ENCODE results near the gene OBP2A. TPM values are rescaled to one million over a fixed set of nuclear protein-coding genes. Genes with fewer than 3 reads are reported as not detected.

Gene OBP2A
- total RNA-seq, 1 donor from 2014 or later = not detected

DNA sequence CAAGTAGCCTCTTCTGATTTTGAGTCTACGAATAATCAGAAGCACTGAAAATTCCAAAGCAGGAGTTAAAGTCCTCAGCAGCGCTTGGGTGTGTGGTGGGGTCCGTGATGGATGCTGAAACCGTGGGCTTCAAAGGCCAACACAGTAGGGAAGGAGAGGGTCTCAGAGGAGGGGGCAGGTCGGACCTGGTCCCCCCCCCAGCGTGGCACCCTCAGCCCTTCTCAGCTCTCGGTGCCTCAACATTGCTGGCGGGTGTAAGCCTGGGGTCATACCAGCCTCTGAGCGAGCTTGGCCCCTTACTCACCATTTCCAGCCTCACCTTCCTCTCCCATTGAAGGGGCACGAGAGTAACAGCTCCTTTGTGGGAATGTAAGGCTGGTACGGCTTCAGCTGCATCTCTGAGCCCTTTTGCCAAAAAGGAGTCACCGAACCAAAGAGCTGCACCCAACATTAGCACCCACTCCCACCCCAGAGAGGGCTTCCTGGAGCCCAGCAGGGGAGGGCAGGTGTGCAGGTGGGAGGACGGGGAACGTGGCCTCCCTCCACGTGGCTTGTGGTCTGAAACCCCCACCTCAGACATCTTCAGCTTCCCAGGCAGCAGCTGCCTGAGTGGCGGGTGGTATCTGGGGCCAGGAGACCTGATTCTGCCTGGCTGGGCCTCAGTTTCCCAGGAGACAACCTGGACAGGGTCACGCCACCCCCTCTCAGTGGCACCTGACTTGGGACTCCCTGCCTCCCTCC lies 31.4 kb upstream of the OBP2A start:
- Mint-ChIP-seq H3K36me3 (ENCODE audit: low read depth, unreplicated experiment) (no peaks in the 10 kb centered on the region), H3K9me3 (ENCODE audit: unreplicated experiment) (no peaks in the 10 kb centered on the region), H3K4me1 (ENCODE audit: unreplicated experiment) (peaks cover 21% of the 10 kb centered on the region), H3K4me3 (ENCODE audit: unreplicated experiment) (no peak overlapping the region), H3K27ac (ENCODE audit: unreplicated experiment) (no peak overlapping the region), H3K27me3 (ENCODE audit: unreplicated experiment) (peaks cover 4% of the 10 kb centered on the region)
- DNase-seq (ENCODE audit: low spot score) = no peak
- TF ChIP-seq, protein P1, sequence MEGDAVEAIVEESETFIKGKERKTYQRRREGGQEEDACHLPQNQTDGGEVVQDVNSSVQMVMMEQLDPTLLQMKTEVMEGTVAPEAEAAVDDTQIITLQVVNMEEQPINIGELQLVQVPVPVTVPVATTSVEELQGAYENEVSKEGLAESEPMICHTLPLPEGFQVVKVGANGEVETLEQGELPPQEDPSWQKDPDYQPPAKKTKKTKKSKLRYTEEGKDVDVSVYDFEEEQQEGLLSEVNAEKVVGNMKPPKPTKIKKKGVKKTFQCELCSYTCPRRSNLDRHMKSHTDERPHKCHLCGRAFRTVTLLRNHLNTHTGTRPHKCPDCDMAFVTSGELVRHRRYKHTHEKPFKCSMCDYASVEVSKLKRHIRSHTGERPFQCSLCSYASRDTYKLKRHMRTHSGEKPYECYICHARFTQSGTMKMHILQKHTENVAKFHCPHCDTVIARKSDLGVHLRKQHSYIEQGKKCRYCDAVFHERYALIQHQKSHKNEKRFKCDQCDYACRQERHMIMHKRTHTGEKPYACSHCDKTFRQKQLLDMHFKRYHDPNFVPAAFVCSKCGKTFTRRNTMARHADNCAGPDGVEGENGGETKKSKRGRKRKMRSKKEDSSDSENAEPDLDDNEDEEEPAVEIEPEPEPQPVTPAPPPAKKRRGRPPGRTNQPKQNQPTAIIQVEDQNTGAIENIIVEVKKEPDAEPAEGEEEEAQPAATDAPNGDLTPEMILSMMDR (IDR thresholded peaks at IDR 0.05; ENCODE audit: unreplicated experiment) = no peak

DNA sequence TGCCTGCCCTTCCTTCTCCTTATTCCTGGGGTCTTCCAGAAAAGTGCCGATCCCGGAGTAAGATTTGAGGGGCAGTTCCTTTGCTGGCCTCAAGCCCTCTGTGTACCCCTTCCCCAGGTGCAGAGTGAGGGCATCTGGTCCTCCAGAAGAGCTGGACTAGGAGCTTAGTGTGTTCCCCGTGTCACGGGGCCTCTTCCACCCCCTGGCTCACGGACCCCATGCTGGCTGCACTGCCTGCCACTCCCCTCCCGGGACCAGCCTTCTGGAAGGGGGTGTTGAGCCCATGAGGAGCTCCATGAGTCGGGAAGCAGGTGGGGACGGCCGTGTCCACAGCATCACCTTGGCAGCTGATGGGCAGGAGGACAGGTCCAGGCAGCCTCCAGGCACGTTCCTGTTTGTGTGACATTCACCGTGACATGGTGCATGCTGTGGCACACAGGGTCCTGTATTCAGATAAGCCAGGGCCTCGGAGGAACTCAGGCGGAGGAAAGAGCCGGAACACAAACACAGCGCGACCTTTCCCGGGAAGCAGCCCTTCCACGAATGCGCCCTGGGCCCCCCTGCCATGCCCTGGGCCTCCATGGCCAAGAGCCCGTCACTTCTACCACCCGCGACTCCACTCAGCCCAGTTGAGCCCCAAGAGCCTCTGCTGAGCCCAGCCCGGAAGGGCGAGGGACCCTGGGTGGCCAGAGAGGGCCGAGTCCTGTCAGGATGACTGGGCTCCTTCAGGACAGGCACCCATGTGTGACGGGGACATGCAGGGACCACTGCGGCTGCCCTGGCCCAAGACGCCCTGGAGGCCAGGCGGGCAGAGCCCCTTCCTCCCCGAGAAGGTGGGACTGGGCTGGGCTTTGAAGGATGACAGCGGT lies 30.6 kb upstream of the OBP2A start:
- TF ChIP-seq, protein P1 (IDR thresholded peaks at IDR 0.05; ENCODE audit: unreplicated experiment) = no peak
- Mint-ChIP-seq H3K4me1 (ENCODE audit: unreplicated experiment) (peaks cover 21% of the 10 kb centered on the region), H3K9me3 (ENCODE audit: unreplicated experiment) (no peaks in the 10 kb centered on the region), H3K27me3 (ENCODE audit: unreplicated experiment) (peaks cover 4% of the 10 kb centered on the region), H3K4me3 (ENCODE audit: unreplicated experiment) (no peak overlapping the region), H3K36me3 (ENCODE audit: low read depth, unreplicated experiment) (no peaks in the 10 kb centered on the region), H3K27ac (ENCODE audit: unreplicated experiment) (no peak overlapping the region)
- no peak for DNase-seq (ENCODE audit: low spot score)

DNA sequence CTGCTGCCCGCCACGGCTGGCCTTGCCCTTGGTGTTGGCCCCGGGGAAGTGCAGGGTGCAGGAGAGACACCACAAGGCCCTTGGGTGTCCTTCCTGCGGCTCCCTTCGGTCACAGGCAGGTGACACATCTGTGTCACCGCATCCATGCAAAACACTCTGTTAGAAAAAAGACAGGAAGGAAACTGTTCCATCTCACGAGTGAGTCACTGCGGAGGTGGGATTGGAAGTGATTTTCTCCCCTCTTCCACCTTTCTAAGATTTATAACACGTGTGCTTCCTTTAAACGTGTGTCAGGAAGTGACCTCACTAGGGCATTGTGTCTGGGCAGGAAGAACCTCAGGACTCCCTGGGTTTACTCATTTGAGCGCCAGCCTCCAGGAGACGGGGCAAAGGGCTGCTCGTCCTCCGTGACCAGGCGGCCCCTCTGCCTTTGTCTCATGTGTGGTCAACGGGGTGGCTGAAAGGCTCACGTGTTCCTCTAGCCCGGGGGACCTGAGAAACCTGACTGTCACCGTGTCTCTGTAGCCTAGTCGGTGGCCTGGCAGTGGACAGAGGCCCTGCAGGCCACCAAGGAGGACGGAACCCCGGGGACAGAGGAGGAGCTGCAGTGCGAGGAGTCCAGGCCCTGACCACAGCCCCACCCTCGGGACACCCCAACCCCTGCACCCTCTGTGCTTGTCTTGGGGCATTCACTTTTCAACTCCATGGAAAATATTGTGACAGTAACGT lies 29.6 kb upstream of the OBP2A start:
- no peaks in the 10 kb centered on the region for H3K36me3 Mint-ChIP-seq (ENCODE audit: low read depth, unreplicated experiment)
- DNase-seq (ENCODE audit: low spot score) = no peak
- H3K4me1 Mint-ChIP-seq (ENCODE audit: unreplicated experiment) = peaks cover 21% of the 10 kb centered on the region
- H3K27me3 Mint-ChIP-seq (ENCODE audit: unreplicated experiment) = peaks cover 4% of the 10 kb centered on the region
- H3K4me3 Mint-ChIP-seq (ENCODE audit: unreplicated experiment) = peak overlapping the region; percentile 57
- H3K9me3 Mint-ChIP-seq (ENCODE audit: unreplicated experiment) = no peaks in the 10 kb centered on the region
- peak overlapping the region; percentile 88 for H3K27ac Mint-ChIP-seq (ENCODE audit: unreplicated experiment)
- TF ChIP-seq, protein P1 (IDR thresholded peaks at IDR 0.05; ENCODE audit: unreplicated experiment) = no peak

DNA sequence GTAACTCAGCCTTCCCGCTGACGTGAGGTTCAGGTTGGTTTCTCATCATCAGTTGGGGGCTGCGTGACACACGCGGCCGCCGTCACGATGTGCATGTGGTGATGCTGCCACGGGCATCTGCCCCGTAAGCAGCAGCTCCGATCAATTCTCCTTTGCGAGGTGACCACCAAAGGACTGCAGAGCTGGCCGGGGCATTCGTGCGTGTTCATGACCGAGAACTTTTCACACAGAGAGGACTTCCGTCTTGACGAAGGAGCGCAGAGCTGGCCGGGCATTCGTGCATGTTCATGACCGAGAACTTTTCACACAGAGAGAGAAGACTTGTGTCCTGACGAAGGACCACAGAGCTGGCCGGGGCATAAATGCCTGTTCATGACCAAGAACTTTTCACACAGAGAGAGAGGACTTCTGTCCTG lies 28.5 kb upstream of the OBP2A start:
- DNase-seq (ENCODE audit: low spot score) = no peak
- TF ChIP-seq, protein P1 (IDR thresholded peaks at IDR 0.05; ENCODE audit: unreplicated experiment) = no peak
- no peaks in the 10 kb centered on the region for H3K9me3 Mint-ChIP-seq (ENCODE audit: unreplicated experiment)
- H3K27me3 Mint-ChIP-seq (ENCODE audit: unreplicated experiment) = peaks cover 4% of the 10 kb centered on the region
- no peak overlapping the region for H3K4me3 Mint-ChIP-seq (ENCODE audit: unreplicated experiment)
- peak overlapping the region; percentile 11 for H3K27ac Mint-ChIP-seq (ENCODE audit: unreplicated experiment)
- no peaks in the 10 kb centered on the region for H3K36me3 Mint-ChIP-seq (ENCODE audit: low read depth, unreplicated experiment)
- peaks cover 19% of the 10 kb centered on the region for H3K4me1 Mint-ChIP-seq (ENCODE audit: unreplicated experiment)
